ENCODE measurements around the gene ZNF197. TPM values are rescaled to one million over a fixed set of nuclear protein-coding genes. Genes with fewer than 3 reads are reported as not detected.
A peak's percentile ranks its signal among the peaks of the same experiment; 100 is the strongest.
"Not testable (repeated sequence)": the region's sequence is repeated elsewhere in the genome, so short reads cannot be mapped to it uniquely, and the experiment has no call there.

ZNF197 gene
- total RNA-seq (10 to 100 TPM in 8 of 9 donors, 1 to 10 TPM in 1; 7.2 to 23.9 (median 14.2) TPM), polyA plus RNA-seq (10 to 100 TPM in 2 of 3 donors, 1 to 10 TPM in 1; 9.4 to 17.5 (median 13.0) TPM)
- long read RNA-seq, donor 1, partial matches to known transcripts, result 12 of 12 reads
- long read RNA-seq, donor 1, other reads (novel, unspliced or antisense), result 0 of 12 reads
- long read RNA-seq, donor 2, partial matches to known transcripts, result 7 of 9 reads
- long read RNA-seq, donor 2, other reads (novel, unspliced or antisense), result 0 of 9 reads
- long read RNA-seq, donor 3, partial matches to known transcripts, result 0 of 2 reads
- long read RNA-seq, donor 3, other reads (novel, unspliced or antisense), result 0 of 2 reads
- long read RNA-seq, donor 4, partial matches to known transcripts, result 0 of 6 reads
- long read RNA-seq, donor 4, other reads (novel, unspliced or antisense), result 1 of 6 reads
- long read RNA-seq, donor 5, partial matches to known transcripts, result 2 of 10 reads
- long read RNA-seq, donor 5, other reads (novel, unspliced or antisense), result 5 of 10 reads
- long read RNA-seq, donor 6, partial matches to known transcripts, result 0 of 2 reads
- long read RNA-seq, donor 6, other reads (novel, unspliced or antisense), result 1 of 2 reads
- long read RNA-seq, donor 7, partial matches to known transcripts, result 0 of 1 reads
- long read RNA-seq, donor 7, other reads (novel, unspliced or antisense), result 0 of 1 reads
- long read RNA-seq, donor 8, partial matches to known transcripts, result 0 of 4 reads
- long read RNA-seq, donor 8, other reads (novel, unspliced or antisense), result 0 of 4 reads
- long read RNA-seq, donor 9, full-length matches to known transcripts, result 4 of 4 reads
- long read RNA-seq, donor 9, partial matches to known transcripts, result 0 of 4 reads
- long read RNA-seq, donor 9, other reads (novel, unspliced or antisense), result 0 of 4 reads
- long read RNA-seq, donor 10, partial matches to known transcripts, result 0 of 1 reads
- long read RNA-seq, donor 10, other reads (novel, unspliced or antisense), result 0 of 1 reads

- peaks cover 0 to 8% of the 10 kb centered on the region in 2 donors for H3K36me3 ChIP-seq (replicated peaks in 1 of 2)
- intact Hi-C loops (cut with DNase I), result no loop called here
- no peaks in the 10 kb centered on the region for H3K9me3 ChIP-seq (replicated peaks in 1 of 3)
- TF ChIP-seq CTCF (IDR thresholded peaks at IDR 0.05) (peak in 1 of 6 experiments; percentile 13), POLR2A (IDR thresholded peaks at IDR 0.05) (peak in 1 of 2 donors; percentile 64)
- no peaks in the 10 kb centered on the region for H3K27me3 ChIP-seq
- DNase-seq, result peak; percentile 78 to 95 (median 88)
- peaks cover 5 to 24% of the 10 kb centered on the region in 2 donors for H3K4me1 ChIP-seq (replicated peaks in 1 of 2)
- H3K27ac ChIP-seq, result peak within 1 kb of the TSS; percentile 72 to 94 (median 90)
- 0 to 3% (median 0%) methylated on average over 8 to 47 of the region's 47 CpGs for WGBS, 4 donors
- peak within 1 kb of the TSS in 3 of 4 donors; percentile 51 to 71 (median 54) for H3K4me3 ChIP-seq
These were observed at the start of gene ZNF197 for GRCh38 chr3:44624749-44625480. Gene ZNF197 (plus strand): TSS chr3:44625036. CDS start chr3:44629155, 4,119 bp downstream.

- no peak for TF ChIP-seq CTCF (IDR thresholded peaks at IDR 0.05)
- no peak for TF ChIP-seq POLR2A (IDR thresholded peaks at IDR 0.05)
- H3K27me3 ChIP-seq, result no peaks in the 10 kb centered on the region
- H3K4me3 ChIP-seq, result no peak overlapping the region
- no peaks in the 10 kb centered on the region for H3K9me3 ChIP-seq (replicated peaks in 1 of 3)
- H3K36me3 ChIP-seq (replicated peaks in 1 of 2), result no peaks in the 10 kb centered on the region
- no peak overlapping the region for H3K27ac ChIP-seq
- intact Hi-C loops (cut with DNase I), result no loop called here
- DNase-seq, result no peak
- no peaks in the 10 kb centered on the region for H3K4me1 ChIP-seq (replicated peaks in 1 of 2)
These were observed 48.2 kb upstream of the ZNF197 start for GRCh38 chr3:44576613-44577012.

GRCh38 chr3:44577354-44577952, 47.4 kb upstream of the ZNF197 start:
- intact Hi-C loops (cut with DNase I); DNase-seq; H3K27me3 ChIP-seq; H3K27ac ChIP-seq; H3K9me3 ChIP-seq (replicated peaks in 1 of 3); H3K4me3 ChIP-seq; H3K4me1 ChIP-seq (replicated peaks in 1 of 2); H3K36me3 ChIP-seq (replicated peaks in 1 of 2): not testable (repeated sequence)
- WGBS, 4 donors, result 81 to 97% (median 91%) methylated on average over 6 to 11 of the region's 11 CpGs

- DNase-seq; H3K36me3 ChIP-seq (replicated peaks in 1 of 2); H3K27ac ChIP-seq; H3K27me3 ChIP-seq; intact Hi-C loops (cut with DNase I); H3K9me3 ChIP-seq (replicated peaks in 1 of 3); H3K4me1 ChIP-seq (replicated peaks in 1 of 2); H3K4me3 ChIP-seq: not testable (repeated sequence)
- WGBS, 4 donors, result 95 to 99% (median 98%) methylated on average over 11 to 22 of the region's 22 CpGs
These were observed 46.5 kb upstream of the ZNF197 start for GRCh38 chr3:44578316-44578715.

- H3K36me3 ChIP-seq (replicated peaks in 1 of 2), result not testable (repeated sequence)
These were observed 45.8 kb upstream of the ZNF197 start for GRCh38 chr3:44578924-44579515.

GRCh38 chr3:44579749-44580148, 45.1 kb upstream of the ZNF197 start:
- H3K27ac ChIP-seq; H3K4me3 ChIP-seq; intact Hi-C loops (cut with DNase I); H3K9me3 ChIP-seq (replicated peaks in 1 of 3); H3K4me1 ChIP-seq (replicated peaks in 1 of 2); H3K36me3 ChIP-seq (replicated peaks in 1 of 2); H3K27me3 ChIP-seq; DNase-seq: not testable (repeated sequence)
- 97 to 98% (median 98%) methylated on average over 9 to 15 of the region's 15 CpGs for WGBS, 4 donors

More at GRCh38 chr3:44578924-44579515, 45.8 kb upstream of the ZNF197 start:
- 97 to 98% (median 97%) methylated on average over 31 to 37 of the region's 37 CpGs for WGBS, 4 donors
- H3K4me1 ChIP-seq (replicated peaks in 1 of 2); H3K27ac ChIP-seq; DNase-seq; H3K9me3 ChIP-seq (replicated peaks in 1 of 3); H3K27me3 ChIP-seq; intact Hi-C loops (cut with DNase I); H3K4me3 ChIP-seq: not testable (repeated sequence)

GRCh38 chr3:44580971-44581370, 43.9 kb upstream of the ZNF197 start:
- H3K27ac ChIP-seq; intact Hi-C loops (cut with DNase I); H3K4me1 ChIP-seq (replicated peaks in 1 of 2); H3K9me3 ChIP-seq (replicated peaks in 1 of 3); H3K4me3 ChIP-seq; DNase-seq; H3K27me3 ChIP-seq; H3K36me3 ChIP-seq (replicated peaks in 1 of 2): not testable (repeated sequence)
- 20 to 32% (median 25%) methylated on average over 8 to 62 of the region's 62 CpGs for WGBS, 4 donors
